ENCODE data around the gene RNF2. TPM values are rescaled to one million over a fixed set of nuclear protein-coding genes. Genes with fewer than 3 reads are reported as not detected.

Gene RNF2
- total RNA-seq, 1 experiment from 2014 or later, result 32.8 TPM

- H3K36me3 ChIP-seq (ENCODE audit: control insufficient read depth, insufficient read depth, low read length), result no peaks in the 10 kb centered on the region; the same call in 1 of the 2 replicates
- peak overlapping the region; percentile 81 for H3K27ac ChIP-seq (ENCODE audit: low read length)
- no peak for TF ChIP-seq SIN3A (IDR thresholded peaks at IDR 0.05; ENCODE audit: borderline replicate concordance, insufficient read depth, low read depth, low read length)
- no peak for TF ChIP-seq POLR2AphosphoS5 (IDR thresholded peaks at IDR 0.05; ENCODE audit: low read depth, low read length)
- TF ChIP-seq, protein P1, sequence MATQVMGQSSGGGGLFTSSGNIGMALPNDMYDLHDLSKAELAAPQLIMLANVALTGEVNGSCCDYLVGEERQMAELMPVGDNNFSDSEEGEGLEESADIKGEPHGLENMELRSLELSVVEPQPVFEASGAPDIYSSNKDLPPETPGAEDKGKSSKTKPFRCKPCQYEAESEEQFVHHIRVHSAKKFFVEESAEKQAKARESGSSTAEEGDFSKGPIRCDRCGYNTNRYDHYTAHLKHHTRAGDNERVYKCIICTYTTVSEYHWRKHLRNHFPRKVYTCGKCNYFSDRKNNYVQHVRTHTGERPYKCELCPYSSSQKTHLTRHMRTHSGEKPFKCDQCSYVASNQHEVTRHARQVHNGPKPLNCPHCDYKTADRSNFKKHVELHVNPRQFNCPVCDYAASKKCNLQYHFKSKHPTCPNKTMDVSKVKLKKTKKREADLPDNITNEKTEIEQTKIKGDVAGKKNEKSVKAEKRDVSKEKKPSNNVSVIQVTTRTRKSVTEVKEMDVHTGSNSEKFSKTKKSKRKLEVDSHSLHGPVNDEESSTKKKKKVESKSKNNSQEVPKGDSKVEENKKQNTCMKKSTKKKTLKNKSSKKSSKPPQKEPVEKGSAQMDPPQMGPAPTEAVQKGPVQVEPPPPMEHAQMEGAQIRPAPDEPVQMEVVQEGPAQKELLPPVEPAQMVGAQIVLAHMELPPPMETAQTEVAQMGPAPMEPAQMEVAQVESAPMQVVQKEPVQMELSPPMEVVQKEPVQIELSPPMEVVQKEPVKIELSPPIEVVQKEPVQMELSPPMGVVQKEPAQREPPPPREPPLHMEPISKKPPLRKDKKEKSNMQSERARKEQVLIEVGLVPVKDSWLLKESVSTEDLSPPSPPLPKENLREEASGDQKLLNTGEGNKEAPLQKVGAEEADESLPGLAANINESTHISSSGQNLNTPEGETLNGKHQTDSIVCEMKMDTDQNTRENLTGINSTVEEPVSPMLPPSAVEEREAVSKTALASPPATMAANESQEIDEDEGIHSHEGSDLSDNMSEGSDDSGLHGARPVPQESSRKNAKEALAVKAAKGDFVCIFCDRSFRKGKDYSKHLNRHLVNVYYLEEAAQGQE (IDR thresholded peaks at IDR 0.05; ENCODE audit: insufficient read depth in 1 of 2, low read depth in 2 of 2, low read length in 1 of 2), result no peak
- no peak for TF ChIP-seq TCF7L2 (IDR thresholded peaks at IDR 0.05; ENCODE audit: low read depth, low read length)
- BruUV-seq (replicated peaks), result TSS peak; percentile 56
- intact Hi-C loops (cut with micrococcal nuclease; ENCODE audit: unreplicated experiment), result no loop called here
- H3K27me3 ChIP-seq (ENCODE audit: control insufficient read depth, insufficient read depth, low read length), result no peaks in the 10 kb centered on the region
- H3K4me3 ChIP-seq (ENCODE audit: low read depth in 2 of 2, low read length in 2 of 2), result peak overlapping the region; percentile 87 to 91
- ChIA-PET CTCF (no interaction called here), POLR2A (no interaction called here)
- DNase-seq (ENCODE audit: low read depth, low spot score) (no peak), ATAC-seq (no peak)
- in situ Hi-C loops (cut with HindIII; ENCODE audit: low pct_unique_long_range_greater_than_20kb, low sequenced_read_pairs), result no loop called here
- peaks cover 18% of the 10 kb centered on the region; the same call in 1 of the 2 replicates for H3K4me1 ChIP-seq (ENCODE audit: control insufficient read depth, insufficient read depth, low read length)
- no peaks in the 10 kb centered on the region for H3K9me3 ChIP-seq (ENCODE audit: control insufficient read depth, insufficient read depth, low read depth, low read length)
Observed at GRCh38 chr1:185046668-185047067, 1.3 kb downstream of the RNF2 start.

DNA sequence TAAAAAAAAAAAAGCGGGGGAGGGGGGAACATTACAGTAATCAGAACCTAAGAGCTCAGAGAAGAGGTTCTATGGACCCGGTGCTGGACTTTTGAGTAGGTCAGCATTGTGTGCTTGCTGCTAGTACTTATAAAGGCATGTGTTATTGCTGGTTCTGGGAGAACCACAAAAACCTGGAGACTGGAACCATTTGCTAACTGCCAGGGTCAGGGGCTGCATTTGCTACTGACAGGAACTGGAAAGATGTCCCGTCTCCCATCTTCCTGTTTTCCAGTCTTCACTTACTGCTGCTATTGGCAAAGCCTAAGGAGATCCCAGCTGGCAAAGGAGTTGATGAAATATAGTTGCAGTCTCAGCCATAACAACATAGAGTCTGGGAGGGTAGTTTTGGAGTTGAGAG, 4.3 kb downstream of the RNF2 start:
- Histone ChIP-seq H3K9me3 (ENCODE audit: control insufficient read depth, insufficient read depth, low read depth, low read length) (no peaks in the 10 kb centered on the region), H3K27me3 (ENCODE audit: control insufficient read depth, insufficient read depth, low read length) (no peaks in the 10 kb centered on the region), H3K36me3 (ENCODE audit: control insufficient read depth, insufficient read depth, low read length) (no peaks in the 10 kb centered on the region; the same call in 1 of the 2 replicates), H3K4me1 (ENCODE audit: control insufficient read depth, insufficient read depth, low read length) (peaks cover 17% of the 10 kb centered on the region; the same call in 1 of the 2 replicates), H3K4me3 (ENCODE audit: low read depth in 2 of 2, low read length in 2 of 2) (no peak overlapping the region), H3K27ac (ENCODE audit: low read length) (no peak overlapping the region)
- no TSS peak for BruUV-seq (replicated peaks)
- DNase-seq (ENCODE audit: low read depth, low spot score) (no peak), ATAC-seq (no peak)
- in situ Hi-C loops (cut with HindIII; ENCODE audit: low pct_unique_long_range_greater_than_20kb, low sequenced_read_pairs), result no loop called here
- ChIA-PET CTCF (no interaction called here), POLR2A (no interaction called here)
- intact Hi-C loops (cut with micrococcal nuclease; ENCODE audit: unreplicated experiment), result loop anchor here (2.0 kb wide), 1 partner anchor 121 kb away; no protein-coding TSS in a partner anchor
- no peak for TF ChIP-seq TCF7L2 (IDR thresholded peaks at IDR 0.05; ENCODE audit: low read depth, low read length)
- no peak for TF ChIP-seq SIN3A (IDR thresholded peaks at IDR 0.05; ENCODE audit: borderline replicate concordance, insufficient read depth, low read depth, low read length)
- TF ChIP-seq, protein P1 (IDR thresholded peaks at IDR 0.05; ENCODE audit: insufficient read depth in 1 of 2, low read depth in 2 of 2, low read length in 1 of 2), result no peak
- no peak for TF ChIP-seq POLR2AphosphoS5 (IDR thresholded peaks at IDR 0.05; ENCODE audit: low read depth, low read length)
